GM19193 (cell line): ENCODE measurements around the gene RASGRF2.

ENCODE experiments used
- POLR2A ChIP-seq: IDR thresholded peaks from 4 replicates; pipeline ENCODE4 v1.6.1; 2011; ENCODE audit not compliant: insufficient read depth, insufficient read length; ENCODE audit errors: extremely low read depth

RASGRF2 gene

GRCh38 chr5:81147011-81147885 is 187.1 kb downstream of the RASGRF2 start:
- no peak for TF ChIP-seq POLR2A

- no peak for TF ChIP-seq POLR2A
Measured at GRCh38 chr5:81147886-81148571, 187.9 kb downstream of the RASGRF2 start.

- TF ChIP-seq POLR2A, result no peak
Measured at GRCh38 chr5:81151546-81151945, 191.4 kb downstream of the RASGRF2 start.

GRCh38 chr5:81154725-81155124 is 194.6 kb downstream of the RASGRF2 start:
- TF ChIP-seq POLR2A, result no peak

DNA sequence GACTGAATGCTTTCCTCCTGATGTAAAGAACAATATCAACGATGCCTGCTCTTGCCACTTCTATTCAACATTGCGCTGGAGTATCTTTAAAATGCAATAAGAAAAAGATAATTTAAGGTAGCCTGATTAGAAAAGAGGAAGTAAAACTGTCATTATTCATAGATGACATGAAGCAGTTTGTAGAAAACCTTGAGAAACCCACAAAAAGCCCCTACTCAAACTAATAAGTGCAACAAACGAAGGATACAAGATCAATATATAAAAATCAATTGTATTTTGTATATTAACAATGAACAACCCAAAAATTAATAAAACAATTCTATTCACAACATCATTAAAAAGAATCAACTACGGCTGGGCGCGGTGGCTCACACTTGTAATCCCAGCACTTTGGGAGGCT is 196.6 kb downstream of the RASGRF2 start:
- TF ChIP-seq POLR2A, result no peak

DNA sequence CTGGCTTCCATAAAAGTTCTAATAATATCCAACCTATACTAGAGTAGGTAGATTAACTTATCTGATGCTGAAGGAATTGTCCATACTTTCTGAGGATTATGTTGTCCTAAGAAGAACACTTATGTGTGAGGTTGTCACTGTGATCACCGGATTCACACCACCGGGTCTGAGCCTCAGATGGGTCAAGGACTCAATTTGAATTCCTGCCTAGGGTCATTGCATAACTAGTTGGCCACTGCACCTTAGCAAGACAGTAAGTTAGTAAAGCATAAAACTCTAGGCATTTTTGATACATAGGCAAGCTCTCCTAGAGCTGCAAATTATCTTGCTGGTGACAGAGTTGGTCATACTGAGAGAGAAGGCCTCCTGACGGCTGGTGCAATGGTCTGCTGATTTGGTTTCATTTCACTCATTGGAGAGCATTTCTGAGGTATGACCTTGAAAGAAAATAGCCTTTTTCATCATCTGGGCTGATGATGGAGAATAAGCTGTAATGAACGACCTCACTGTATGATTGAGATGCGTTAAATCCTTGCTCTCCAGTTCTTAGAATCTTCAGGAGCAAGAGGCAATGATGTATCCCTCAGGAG is 200.9 kb downstream of the RASGRF2 start:
- TF ChIP-seq POLR2A, result no peak

GRCh38 chr5:81162501-81162900 is 202.3 kb downstream of the RASGRF2 start:
- no peak for TF ChIP-seq POLR2A

DNA sequence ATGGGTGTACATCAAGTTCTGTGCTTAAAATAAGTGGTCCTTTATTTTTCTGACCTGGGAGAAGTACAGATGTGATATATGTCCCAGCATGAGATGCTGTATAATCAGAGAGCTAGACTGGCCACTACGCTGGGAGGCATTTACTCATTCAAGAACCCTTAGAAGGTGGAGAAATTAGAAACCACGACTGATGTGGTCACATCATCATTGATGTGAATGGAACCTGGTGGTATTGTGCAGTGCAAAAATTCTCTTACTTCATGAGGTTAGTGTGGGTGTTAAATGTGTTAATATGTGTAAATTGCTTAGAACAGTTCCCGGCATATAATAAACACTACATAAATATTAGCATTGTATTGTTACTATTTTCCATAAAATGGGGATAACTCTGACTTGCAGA is 203.5 kb downstream of the RASGRF2 start:
- no peak for TF ChIP-seq POLR2A

- TF ChIP-seq POLR2A, result no peak
Measured at GRCh38 chr5:81164476-81164875, 204.3 kb downstream of the RASGRF2 start.

DNA sequence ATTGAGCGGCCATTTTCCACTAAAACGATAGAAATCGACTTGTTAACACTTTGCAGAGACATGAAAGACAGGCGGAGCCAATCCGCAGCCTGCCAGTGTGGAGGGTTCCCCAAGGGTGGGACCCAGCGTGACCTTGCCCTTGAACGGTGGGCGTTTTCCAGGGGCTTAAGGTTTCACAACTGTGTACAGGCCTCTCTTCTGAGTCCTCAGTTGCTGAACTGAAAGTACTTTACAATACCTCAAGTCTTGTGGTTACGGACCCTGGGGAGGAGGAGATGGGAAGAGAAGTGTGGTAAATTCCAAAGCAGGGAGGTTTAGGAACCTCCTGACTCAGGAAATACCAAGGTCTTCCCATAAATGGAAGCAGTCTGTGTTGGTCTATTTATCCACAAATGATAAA is 204.8 kb downstream of the RASGRF2 start:
- no peak for TF ChIP-seq POLR2A

GRCh38 chr5:81165493-81166119 is 205.4 kb downstream of the RASGRF2 start:
- no peak for TF ChIP-seq POLR2A

DNA sequence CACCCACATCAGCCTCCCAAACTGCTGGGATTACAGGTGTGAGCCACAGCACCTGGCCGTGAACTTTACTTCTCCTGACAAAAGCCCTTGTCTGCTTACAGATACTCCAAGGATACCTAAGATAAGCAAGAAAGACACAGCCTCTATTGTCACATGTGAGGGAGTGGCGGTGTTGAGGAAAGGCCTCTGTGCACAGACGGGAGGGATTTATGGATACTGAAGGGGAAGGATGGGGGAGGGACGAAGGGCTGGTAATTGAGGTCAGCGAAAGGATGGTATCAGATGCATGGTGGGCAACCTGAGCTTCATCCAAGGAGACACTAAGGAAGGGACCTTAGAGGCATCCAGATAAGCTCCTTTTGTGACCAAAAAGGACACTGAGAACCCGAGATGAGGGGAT is 206.3 kb downstream of the RASGRF2 start:
- no peak for TF ChIP-seq POLR2A

GRCh38 chr5:81167078-81167477 is 206.9 kb downstream of the RASGRF2 start:
- no peak for TF ChIP-seq POLR2A

GRCh38 chr5:81167544-81167943 is 207.4 kb downstream of the RASGRF2 start:
- TF ChIP-seq POLR2A, result no peak

DNA sequence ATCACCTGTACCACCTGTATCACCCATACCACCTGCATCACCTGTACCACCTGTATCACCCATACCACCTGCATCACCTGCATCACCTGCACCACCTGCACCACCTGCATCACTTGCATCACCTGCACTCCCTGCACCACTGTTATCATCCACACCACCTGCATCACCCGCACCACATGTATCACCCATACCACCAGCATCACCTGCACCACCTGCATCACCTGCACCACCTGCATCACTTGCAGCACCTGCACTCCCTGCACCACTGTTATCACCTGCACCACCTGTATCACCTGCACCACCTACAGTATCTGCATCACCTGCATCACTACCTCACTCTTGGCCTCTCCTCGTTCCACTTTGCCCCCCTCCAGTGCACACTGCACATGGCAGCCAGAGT is 209.8 kb downstream of the RASGRF2 start:
- TF ChIP-seq POLR2A, result no peak

GRCh38 chr5:81171769-81172168 is 211.6 kb downstream of the RASGRF2 start:
- TF ChIP-seq POLR2A, result no peak

DNA sequence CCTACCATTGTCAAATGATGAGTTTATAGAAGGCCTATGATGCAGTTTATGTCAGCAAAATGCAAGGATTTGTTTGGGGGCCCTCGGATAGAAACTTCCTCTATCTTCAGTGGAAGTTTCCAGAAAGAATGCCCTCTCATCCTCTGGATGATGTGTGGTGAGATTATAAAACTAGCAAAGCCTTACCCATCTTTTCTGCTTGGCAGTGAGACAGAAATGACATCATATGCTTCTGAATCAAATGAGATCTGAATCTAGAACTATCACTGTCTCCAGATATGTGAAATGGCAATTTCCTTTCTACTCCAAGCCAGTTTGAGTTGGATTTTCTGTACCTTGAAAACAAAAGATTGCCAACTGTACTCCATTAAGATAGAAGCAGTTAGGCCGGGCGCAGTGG is 212.5 kb downstream of the RASGRF2 start:
- TF ChIP-seq POLR2A, result no peak
